HCT116 (cell line): Measurements from ENCODE around the gene GALM.

Source experiments
- ZFX ChIP-seq: fragments of 450-650 bp; IDR thresholded peaks from 2 replicates; pipeline ENCODE4 v1.6.1; 2017
- ZNF274 ChIP-seq: fragments of 200-500 bp; sonication (Bioruptor generic); IDR thresholded peaks from 2 replicates; pipeline ENCODE4 v1.6.1; 2014; ENCODE audit warnings: mild to moderate bottlenecking, low read depth, low read length, inconsistent platforms
- TF ChIP-seq, protein P1 (sequence below), 3 experiments: fragments of 200-600 bp in 1 of 3; sonication (generic) in 1 of 3; IDR thresholded peaks in 2 of 3; conservative IDR thresholded peaks in 1 of 3; 2 replicates each; pipeline ENCODE4 v1.5.1; 2012 to 2017; ENCODE audit warnings: low read depth in 2 of 3, low read length in 2 of 3, antibody characterized with exemption in 1 of 3, borderline replicate concordance in 1 of 3, control low read depth in 1 of 3, mild to moderate bottlenecking in 1 of 3, mixed read lengths in 1 of 3, mixed run types in 1 of 3, moderate library complexity in 1 of 3; ENCODE audit not compliant: insufficient read depth in 1 of 3

DNA sequence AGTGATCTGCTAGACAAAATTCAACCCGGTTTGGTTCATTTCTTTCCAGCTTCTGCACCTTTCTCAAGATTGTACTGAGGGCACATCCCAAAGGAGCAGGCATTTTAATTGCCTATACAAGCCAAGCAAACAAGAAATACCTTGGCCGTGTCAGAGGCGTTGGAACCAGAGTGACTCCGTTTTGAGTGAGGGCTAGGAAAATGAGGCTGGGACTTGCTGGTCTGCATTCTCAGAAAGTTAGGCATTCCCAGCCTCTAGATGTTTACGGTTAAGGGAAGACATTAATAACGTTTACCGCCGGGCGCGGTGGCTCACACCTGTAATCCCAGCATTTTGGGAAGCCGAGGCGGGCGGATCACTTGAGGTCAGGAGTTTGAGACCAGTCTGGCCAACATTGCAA, 110.6 kb downstream of the GALM start:
- TF ChIP-seq, protein P1, sequence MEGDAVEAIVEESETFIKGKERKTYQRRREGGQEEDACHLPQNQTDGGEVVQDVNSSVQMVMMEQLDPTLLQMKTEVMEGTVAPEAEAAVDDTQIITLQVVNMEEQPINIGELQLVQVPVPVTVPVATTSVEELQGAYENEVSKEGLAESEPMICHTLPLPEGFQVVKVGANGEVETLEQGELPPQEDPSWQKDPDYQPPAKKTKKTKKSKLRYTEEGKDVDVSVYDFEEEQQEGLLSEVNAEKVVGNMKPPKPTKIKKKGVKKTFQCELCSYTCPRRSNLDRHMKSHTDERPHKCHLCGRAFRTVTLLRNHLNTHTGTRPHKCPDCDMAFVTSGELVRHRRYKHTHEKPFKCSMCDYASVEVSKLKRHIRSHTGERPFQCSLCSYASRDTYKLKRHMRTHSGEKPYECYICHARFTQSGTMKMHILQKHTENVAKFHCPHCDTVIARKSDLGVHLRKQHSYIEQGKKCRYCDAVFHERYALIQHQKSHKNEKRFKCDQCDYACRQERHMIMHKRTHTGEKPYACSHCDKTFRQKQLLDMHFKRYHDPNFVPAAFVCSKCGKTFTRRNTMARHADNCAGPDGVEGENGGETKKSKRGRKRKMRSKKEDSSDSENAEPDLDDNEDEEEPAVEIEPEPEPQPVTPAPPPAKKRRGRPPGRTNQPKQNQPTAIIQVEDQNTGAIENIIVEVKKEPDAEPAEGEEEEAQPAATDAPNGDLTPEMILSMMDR (IDR thresholded peaks at IDR 0.05 in 2 of 3, conservative IDR thresholded peaks at IDR 0.05 in 1 of 3; ENCODE audit: borderline replicate concordance in 1 of 3, insufficient read depth in 1 of 3, low read depth in 2 of 3, low read length in 2 of 3), result no peak
- no peak for TF ChIP-seq ZNF274
- TF ChIP-seq ZFX, result no peak
